ENCODE results near the gene GPX4.
"Not testable (repeated sequence)": the region's sequence is repeated elsewhere in the genome, so short reads cannot be mapped to it uniquely, and the experiment has no call there.

The GPX4 gene

GRCh38 chr19:1128106-1128505 lies 24.3 kb downstream of the GPX4 start:
- no peak overlapping the region for H3K4me3 ChIP-seq
- no peak for TF ChIP-seq CTCF (IDR thresholded peaks at IDR 0.05)
- DNase-seq (ENCODE audit: low spot score), result no peak
- no peak overlapping the region for H3K27ac ChIP-seq

- not testable (repeated sequence) for H3K4me3 ChIP-seq; H3K27ac ChIP-seq; DNase-seq (ENCODE audit: low spot score)
Measured at GRCh38 chr19:1129084-1129483, 25.3 kb downstream of the GPX4 start.

GRCh38 chr19:1129535-1129934 lies 25.7 kb downstream of the GPX4 start:
- H3K27ac ChIP-seq, result no peak overlapping the region
- H3K4me3 ChIP-seq, result peak overlapping the region; percentile 1
- no peak for DNase-seq (ENCODE audit: low spot score)
- TF ChIP-seq CTCF (IDR thresholded peaks at IDR 0.05), result no peak

- peak overlapping the region; percentile 76 for H3K4me3 ChIP-seq
- H3K27ac ChIP-seq, result peak overlapping the region; percentile 69 to 94
- no peak for TF ChIP-seq CTCF (IDR thresholded peaks at IDR 0.05)
- no peak for DNase-seq (ENCODE audit: low spot score)
Measured at GRCh38 chr19:1130771-1131717, 27.2 kb downstream of the GPX4 start.

- DNase-seq (ENCODE audit: low spot score), result peak; percentile 91
- peak overlapping the region; percentile 76 for H3K4me3 ChIP-seq
- TF ChIP-seq CTCF (IDR thresholded peaks at IDR 0.05), result no peak
- peak overlapping the region; percentile 69 to 94 for H3K27ac ChIP-seq
Measured at GRCh38 chr19:1131718-1132551, 28.1 kb downstream of the GPX4 start.

- Histone ChIP-seq H3K4me3 (peak overlapping the region; percentile 76), H3K27ac (peak overlapping the region; percentile 69 to 94)
- no peak for DNase-seq (ENCODE audit: low spot score)
- TF ChIP-seq CTCF (IDR thresholded peaks at IDR 0.05), result no peak
Measured at GRCh38 chr19:1132552-1133383, 29.0 kb downstream of the GPX4 start.
